Inflammatory macrophage (primary cell): ENCODE measurements around the gene ALDH1A1.
"Not testable (repeated sequence)": the region's sequence is repeated elsewhere in the genome, so short reads cannot be mapped to it uniquely, and the experiment has no call there.

Experiments
- DNase-seq, 2 donors: peaks; one replicate each; pipeline ENCODE4 v3.0.0-alpha.2; 2020 to 2022

Gene ALDH1A1

DNA sequence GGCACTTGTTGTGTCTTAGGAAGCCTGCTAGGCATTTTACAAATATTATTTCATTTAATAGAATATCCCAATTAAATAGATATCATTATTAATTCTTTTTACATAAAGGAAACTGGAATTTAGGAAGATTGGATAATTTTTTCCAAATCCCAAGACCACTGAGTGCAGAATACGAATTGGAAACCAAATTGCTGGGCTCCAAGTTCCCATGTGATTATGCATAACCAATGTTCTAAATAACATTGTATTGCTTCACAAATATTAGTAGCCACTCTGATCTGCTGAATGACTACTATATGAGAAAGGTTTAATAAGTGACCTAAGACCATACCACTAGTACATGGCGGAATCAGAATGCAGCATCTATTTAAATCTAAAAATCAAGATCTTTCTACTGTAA, 57.7 kb downstream of the ALDH1A1 start:
- DNase-seq, result no peak

GRCh38 chr9:72894342-72894741, 58.5 kb downstream of the ALDH1A1 start:
- DNase-seq, result no peak

GRCh38 chr9:72893437-72893836, 59.4 kb downstream of the ALDH1A1 start:
- no peak for DNase-seq

GRCh38 chr9:72891043-72891442, 61.8 kb downstream of the ALDH1A1 start:
- DNase-seq, result no peak

DNA sequence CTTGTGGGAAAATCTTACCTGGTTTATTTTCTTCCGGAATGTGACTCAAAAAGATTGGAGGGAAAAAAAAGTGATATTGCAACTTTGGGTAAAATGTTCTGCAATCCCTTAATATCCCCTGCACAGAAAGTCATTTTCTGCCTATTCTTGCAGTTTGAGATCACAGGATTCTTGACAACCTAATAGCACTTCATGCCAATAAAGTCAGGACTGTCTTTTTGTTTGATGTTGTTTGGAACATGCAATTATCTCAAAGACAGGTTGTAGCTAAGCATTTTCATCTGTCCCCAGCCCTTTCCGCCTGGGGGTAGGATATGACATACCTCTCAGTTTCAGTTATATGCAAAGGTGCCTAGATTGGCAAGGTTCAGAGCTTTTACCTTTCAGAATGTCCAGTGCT, 63.9 kb downstream of the ALDH1A1 start:
- no peak for DNase-seq

GRCh38 chr9:72888067-72888466, 64.8 kb downstream of the ALDH1A1 start:
- no peak for DNase-seq

DNA sequence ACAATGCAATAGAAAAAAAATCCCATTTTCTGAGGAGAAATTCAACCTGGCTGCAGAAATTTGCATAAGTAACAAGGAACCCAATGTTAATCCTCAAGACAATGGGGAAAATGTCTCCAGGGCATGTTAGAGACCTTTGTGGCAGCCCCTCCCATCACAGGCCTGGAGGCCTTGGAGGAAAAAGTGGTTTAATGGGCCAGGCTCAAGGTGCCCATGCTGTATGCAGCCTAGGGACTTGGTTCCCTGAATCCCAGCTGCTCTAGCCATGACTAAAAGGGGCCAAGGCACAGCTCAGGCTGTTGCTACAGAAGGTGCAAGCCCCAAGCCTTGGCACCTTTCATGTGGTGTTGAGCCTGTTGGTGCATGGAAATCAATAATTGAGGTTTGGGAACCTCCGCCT, 66.5 kb downstream of the ALDH1A1 start:
- DNase-seq, result no peak

DNA sequence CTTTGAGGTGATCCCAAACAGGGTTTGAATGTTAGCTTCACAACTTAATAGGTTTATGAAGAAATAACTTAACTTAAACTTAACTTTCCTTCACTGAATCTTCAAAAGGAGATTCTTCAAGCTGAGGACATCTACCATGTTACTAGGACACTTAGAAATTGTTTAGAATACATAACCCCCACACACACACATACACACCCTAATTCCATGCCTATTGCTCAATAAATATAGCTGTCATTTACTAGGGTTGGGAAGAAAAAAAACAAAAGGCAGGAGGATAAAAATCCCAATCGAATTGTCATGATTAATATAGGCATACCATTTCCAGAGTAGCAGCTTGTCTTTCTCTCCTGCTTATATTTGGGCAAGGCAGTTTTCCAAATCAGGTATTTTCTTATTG, 68.3 kb downstream of the ALDH1A1 start:
- DNase-seq, result no peak

DNA sequence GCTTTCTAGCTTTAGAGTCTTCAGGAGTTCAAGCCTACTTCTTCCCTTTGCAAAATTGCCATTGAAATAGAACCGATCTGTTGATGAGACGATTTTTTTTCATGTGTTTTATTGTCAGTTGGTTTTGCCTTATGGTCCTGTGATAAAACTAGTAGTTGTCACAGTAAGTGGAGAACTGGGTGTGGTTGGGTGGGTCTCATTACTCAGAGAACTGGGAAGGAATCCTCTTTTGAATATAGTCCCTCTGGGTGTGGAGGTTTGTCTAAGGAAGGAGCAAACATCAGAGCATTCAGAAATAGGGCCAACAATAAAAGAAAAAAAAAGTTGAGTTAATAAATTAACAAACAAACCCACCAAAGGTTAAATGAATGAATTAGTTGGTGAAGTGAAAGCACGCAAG, 69.0 kb downstream of the ALDH1A1 start:
- no peak for DNase-seq

- no peak for DNase-seq
Measured at GRCh38 chr9:72882117-72882775, 70.6 kb downstream of the ALDH1A1 start.

- DNase-seq, result no peak
Measured at GRCh38 chr9:72880821-72881220, 72.0 kb downstream of the ALDH1A1 start.

GRCh38 chr9:72875221-72875620, 77.6 kb downstream of the ALDH1A1 start:
- DNase-seq, result no peak

- no peak for DNase-seq
Measured at GRCh38 chr9:72874344-72874743, 78.5 kb downstream of the ALDH1A1 start.

GRCh38 chr9:72873456-72873855, 79.4 kb downstream of the ALDH1A1 start:
- no peak for DNase-seq

- DNase-seq, result no peak
Measured at GRCh38 chr9:72872718-72873117, 80.1 kb downstream of the ALDH1A1 start.

GRCh38 chr9:72871685-72872084, 81.2 kb downstream of the ALDH1A1 start:
- DNase-seq, result peak in 1 of 2 donors; percentile 12

GRCh38 chr9:72864327-72864726, 88.5 kb downstream of the ALDH1A1 start:
- DNase-seq, result no peak

DNA sequence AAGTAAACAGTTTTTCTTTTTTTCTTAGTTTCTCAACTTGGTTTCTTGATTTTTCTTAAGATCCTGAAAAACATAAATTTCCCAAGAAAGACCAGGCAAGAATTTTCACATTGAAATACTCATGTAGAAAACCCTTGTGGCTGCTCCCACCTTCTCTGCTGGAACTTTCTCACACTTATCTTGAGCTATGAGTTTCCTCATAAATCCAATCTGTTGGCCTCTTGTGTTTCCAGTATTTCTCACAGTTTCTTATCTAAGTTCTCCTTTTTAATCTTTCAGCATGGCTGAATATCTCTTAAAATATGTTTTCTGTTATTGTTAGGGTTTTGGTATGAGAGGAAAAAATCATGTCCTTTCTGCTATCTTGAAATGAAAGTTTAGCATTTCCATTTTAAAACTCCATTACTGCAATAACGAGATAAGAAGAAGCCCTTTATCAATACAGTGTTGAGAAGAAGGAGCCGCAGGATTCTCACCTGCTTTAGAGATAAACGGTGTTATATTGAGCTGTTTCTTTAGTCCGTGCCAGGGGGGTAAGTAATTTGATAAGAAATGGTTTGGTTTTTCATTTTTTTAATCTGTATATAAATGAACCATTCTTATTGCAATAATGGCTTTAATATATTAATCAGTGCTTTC, 89.3 kb downstream of the ALDH1A1 start:
- no peak for DNase-seq

DNA sequence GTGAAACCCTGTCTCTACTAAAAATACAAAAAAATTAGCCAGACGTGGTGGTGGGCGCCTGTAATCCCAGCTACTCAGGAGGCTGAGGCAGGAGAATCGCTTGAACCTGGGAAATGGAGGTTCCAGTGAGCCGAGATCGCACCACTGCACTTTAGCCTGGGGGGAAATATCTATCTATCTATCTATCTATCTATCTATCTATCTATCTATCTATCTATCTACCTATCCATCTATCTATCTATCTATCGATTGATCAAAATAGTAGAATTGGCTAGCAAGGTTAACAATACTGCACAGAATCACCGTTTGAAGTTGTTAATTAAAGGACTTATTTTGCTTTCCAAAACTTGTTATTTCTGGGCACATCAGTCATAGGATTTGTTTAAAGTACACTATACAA, 90.1 kb downstream of the ALDH1A1 start:
- not testable (repeated sequence) for DNase-seq

DNA sequence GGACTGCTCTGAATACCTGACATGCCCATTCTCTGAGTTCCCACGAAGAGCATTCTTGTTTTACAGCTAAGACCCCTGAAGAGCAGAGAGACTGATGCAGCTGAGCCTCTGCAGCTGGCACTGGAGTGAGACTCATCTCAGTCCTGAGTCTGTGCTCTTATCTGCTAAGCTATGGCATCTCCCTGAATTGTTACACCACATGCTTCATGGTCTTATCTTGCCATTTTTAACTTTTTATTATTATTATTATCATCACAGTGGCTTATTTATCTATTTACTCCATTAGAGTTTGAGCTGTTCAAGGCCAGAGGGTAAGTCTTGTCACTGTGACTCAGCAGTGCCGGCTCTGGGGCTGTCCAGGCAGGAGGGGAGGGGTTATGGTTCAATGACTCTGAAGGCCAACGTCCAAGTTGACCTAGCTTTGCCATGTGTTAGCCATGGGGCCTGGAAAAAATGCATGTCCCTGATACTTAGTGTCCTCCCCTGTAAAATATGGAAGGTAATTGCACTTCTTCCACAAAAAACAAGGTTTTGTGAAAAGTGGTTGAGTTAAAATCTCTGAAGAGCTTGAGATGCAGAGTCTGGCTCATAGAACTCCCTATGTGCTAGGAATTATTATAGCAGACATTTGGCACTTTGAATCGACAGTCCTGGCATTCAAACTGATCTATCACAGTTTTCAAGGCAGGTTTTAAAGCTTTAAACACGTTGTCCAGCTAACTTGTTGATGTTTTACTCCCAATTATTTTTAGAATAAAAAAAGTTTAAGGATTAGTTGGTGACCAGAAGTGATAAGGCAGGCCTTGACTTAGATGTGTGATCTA, 94.6 kb downstream of the ALDH1A1 start:
- peak in 1 of 2 donors; percentile 14 for DNase-seq

GRCh38 chr9:72857624-72857996, 95.2 kb downstream of the ALDH1A1 start:
- DNase-seq, result no peak

GRCh38 chr9:72856972-72857623, 95.8 kb downstream of the ALDH1A1 start:
- peak; percentile 65 for DNase-seq

GRCh38 chr9:72855890-72856523, 96.8 kb downstream of the ALDH1A1 start:
- no peak for DNase-seq
